Placental pericyte (primary cell): ENCODE results near the gene BTG4. TPM values are rescaled to one million over a fixed set of nuclear protein-coding genes. Genes with fewer than 3 reads are reported as not detected.

Experiments
- small RNA-seq: library from RNA; depleted of rRNA; stranded (forward); fragments of <200 nt; gene quantifications from one replicate; pipeline ENCODE3, GENCODE V24; 2012; ENCODE audit warnings: low replicate concordance
- total RNA-seq: library from RNA; depleted of rRNA; stranded (reverse); fragments of >200 nt; gene quantifications from 2 replicates; pipeline ENCODE4 v1.2.3, GENCODE V29; 2012

The BTG4 gene
- not detected in 2 replicates for total RNA-seq

DNA sequence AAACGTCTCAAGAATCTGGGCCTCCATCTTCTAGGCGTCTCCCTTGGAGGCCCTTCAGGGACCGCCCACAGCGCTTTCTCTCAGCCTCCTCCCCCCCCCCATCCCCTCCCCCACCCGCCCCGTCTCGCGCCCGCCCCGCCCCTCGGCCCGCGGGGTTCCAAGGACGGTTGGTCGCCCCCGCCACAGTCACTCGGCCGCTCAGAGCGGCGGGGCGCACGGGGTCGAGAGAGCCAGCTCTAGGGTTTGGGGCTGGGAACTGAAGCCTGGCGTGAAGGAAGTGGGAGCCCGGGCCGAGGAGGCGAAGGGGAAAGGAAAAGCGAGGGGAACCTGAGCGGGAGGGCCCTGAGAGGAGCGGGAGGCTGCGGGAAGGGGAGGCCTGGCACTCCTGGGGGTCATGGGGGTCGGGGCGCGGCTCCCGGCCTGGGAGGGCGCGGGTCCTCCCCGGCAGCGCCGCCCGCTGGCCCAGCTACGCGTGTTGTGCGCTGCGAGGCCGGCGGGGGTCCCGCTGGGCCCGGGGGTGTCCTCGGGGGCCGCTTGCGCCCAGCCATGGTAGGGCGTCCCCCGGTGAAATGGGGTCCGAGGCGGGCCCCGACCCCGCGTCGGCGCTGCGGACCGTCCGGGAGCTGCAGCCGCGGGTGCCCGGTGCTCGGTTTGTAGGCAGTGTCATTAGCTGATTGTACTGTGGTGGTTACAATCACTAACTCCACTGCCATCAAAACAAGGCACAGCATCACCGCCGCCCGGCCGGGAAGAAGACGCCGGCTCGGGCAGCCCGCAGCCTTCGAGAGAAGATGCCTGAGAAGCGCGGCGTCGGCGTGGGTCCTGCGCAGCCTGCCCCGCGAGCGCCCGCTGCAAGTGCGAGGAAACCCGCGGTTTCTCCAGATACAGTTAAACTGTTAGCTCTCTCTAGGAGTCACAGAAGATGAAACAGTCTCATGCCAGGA, at the start of gene BTG4:
Gene BTG4, minus strand, starts transcription at position 91 of the 944 bp plus-strand sequence. CDS start 13,610 bp downstream, outside the sequence.

DNA sequence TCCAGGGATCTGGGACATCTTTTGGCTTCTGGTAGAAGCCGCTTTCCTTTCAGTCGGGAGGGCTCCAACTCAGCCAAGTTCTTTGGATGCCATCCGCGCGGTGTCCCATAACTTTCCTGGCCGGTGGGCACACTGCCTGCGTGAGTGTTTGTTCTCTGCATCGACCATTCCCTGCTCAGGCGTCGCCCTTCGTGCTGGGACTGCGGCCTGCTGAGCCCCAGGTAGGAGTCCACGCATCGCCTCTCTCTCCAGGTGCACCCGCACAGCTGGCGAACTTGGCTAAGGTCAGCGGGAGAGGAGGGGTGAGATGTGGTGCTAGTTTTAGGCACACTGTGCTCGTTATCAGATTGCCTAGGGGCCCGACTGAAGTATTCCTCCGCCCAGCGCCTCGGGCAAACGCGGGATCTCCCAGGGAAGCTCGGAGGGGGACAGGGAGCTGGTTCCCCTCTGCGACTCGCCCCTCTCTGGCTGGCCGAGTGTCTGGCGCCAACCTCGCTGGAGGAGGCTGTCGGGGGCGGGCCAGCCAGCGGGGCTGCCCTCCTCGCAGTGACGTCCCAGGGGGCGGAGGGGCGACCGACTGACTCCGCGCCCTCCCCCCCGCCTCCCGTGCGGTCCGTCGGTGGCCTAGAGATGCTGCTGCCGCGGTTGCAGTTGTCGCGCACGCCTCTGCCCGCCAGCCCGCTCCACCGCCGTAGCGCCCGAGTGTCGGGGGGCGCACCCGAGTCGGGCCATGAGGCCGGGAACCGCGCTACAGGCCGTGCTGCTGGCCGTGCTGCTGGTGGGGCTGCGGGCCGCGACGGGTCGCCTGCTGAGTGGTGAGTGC, 28.1 kb upstream of the BTG4 start, which contains the start of gene LAYN:
Gene LAYN, plus strand, starts transcription at position 607 of the 823 bp plus-strand sequence. Its CDS starts 124 bp downstream, at position 731.

DNA sequence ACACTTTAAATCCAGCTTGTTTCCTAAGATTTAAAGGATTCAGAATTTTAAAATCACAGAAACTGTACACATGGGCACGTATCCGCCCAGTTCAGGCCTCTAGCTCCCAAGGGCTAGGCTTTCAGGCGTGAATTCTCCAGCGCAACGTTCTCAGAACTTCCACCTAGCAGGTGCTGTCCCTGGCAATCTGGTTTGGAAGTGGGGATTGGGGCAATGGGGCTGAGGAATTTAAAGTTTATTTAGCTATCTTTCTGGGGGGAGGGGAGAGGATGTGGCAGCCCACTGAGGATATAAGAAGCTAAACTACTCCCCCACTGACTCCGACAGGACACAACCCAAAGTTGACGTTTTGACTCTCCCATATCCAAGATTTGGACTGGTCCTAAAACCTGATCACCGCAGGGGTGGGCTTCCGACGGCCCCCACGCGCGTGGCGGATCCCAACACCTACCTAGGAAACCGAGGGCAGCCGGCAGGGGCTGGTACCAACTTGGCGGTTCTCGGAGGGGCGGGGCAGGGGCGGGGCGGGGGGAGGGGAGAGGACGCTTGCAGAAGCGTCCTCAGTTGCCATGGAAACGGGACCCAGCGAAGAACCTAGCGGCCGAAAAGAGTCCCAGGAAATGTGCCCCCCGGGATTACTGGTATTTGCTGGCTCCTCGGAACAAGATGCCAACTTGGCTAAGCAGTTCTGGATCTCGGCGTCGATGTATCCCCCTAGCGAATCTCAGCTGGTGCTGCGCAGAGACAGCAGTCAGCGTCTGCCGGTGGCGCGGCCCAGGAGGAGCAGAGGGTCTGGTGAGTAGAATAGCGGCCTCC, 2.2 kb upstream of the BTG4 start, which contains the start of gene HOATZ:
Gene HOATZ, plus strand, starts transcription at position 563 of the 816 bp plus-strand sequence. Its CDS starts 7 bp downstream, at position 570.

Small RNA genes lying within 50 kb of the gene (small RNA-seq; reads per million reads assigned to genes)
- 20.6 reads per million, percentile 97 among the genes with 10 or more reads in this experiment for gene MIR34B
- 27.5 reads per million, percentile 97 among the genes with 10 or more reads in this experiment for gene MIR34C

Other genes starting within 250 kb of the BTG4 start
- gene POU2AF3, start 213.8 kb downstream of the BTG4 start, total RNA-seq, result 0.14 TPM in 1 of 2 replicates, not detected in the other
- gene POU2AF1, start 133.1 kb downstream of the BTG4 start, total RNA-seq, result not detected in 2 replicates
- not detected in 2 replicates for gene HOATZ, start 2.4 kb upstream of the BTG4 start, total RNA-seq
- 9.6 and 21.9 TPM in 2 replicates for gene LAYN, start 28.3 kb upstream of the BTG4 start, total RNA-seq
- 6.8 and 12.6 TPM in 2 replicates for gene SIK2, start 90.1 kb upstream of the BTG4 start, total RNA-seq